H9 (cell line): Measurements from ENCODE around the gene PRDM1. TPM values are rescaled to one million over a fixed set of nuclear protein-coding genes. Genes with fewer than 3 reads are reported as not detected.

Experiments
- DNase-seq: peaks from one replicate; pipeline ENCODE4 v3.0.0-alpha.2; 2017
- H2AFZ ChIP-seq: one replicate; pipeline ENCODE4 v1.6.1; 2013; ENCODE audit warnings: mild to moderate bottlenecking, low read length, control low read depth, moderate library complexity
- H2AK5ac ChIP-seq: 2 replicates; pipeline ENCODE4 v1.6.1; 2013; ENCODE audit warnings: low read length, control low read depth, mixed read lengths; ENCODE audit not compliant: insufficient read length
- H2BK120ac ChIP-seq: one replicate; pipeline ENCODE4 v1.6.1; 2013; ENCODE audit warnings: low read depth, mild to moderate bottlenecking, low read length, control low read depth, inconsistent platforms; ENCODE audit not compliant: poor library complexity, severe bottlenecking
- H2BK12ac ChIP-seq: 2 replicates; pipeline ENCODE4 v1.6.1; 2013; ENCODE audit warnings: low read length, control low read depth, mixed read lengths, low read depth; ENCODE audit not compliant: insufficient read length
- H2BK15ac ChIP-seq: 2 replicates; pipeline ENCODE4 v1.6.1; 2013; ENCODE audit warnings: low read depth, low read length, control low read depth
- H2BK20ac ChIP-seq: one replicate; pipeline ENCODE4 v1.6.1; 2013; ENCODE audit warnings: low read depth, mild to moderate bottlenecking, low read length, control low read depth, inconsistent platforms; ENCODE audit not compliant: poor library complexity, severe bottlenecking
- H2BK5ac ChIP-seq: 2 replicates; pipeline ENCODE4 v1.6.1; 2013; ENCODE audit warnings: low read length, control low read depth, mixed read lengths; ENCODE audit not compliant: insufficient read length
- H3K14ac ChIP-seq: 2 replicates; pipeline ENCODE4 v1.6.1; 2013; ENCODE audit warnings: low read length, control low read depth; ENCODE audit not compliant: insufficient read depth
- H3K18ac ChIP-seq: 2 replicates; pipeline ENCODE4 v1.6.1; 2013; ENCODE audit warnings: low read depth, mild to moderate bottlenecking, mixed read lengths, low read length, control low read depth; ENCODE audit not compliant: insufficient read length
- H3K23ac ChIP-seq: 2 replicates; pipeline ENCODE4 v1.6.1; 2013; ENCODE audit warnings: low read length, control low read depth, mixed read lengths, low read depth; ENCODE audit not compliant: insufficient read length
- H3K23me2 ChIP-seq: 2 replicates; pipeline ENCODE4 v1.6.1; 2013; ENCODE audit warnings: low read depth, mild to moderate bottlenecking, mixed read lengths, low read length, control low read depth; ENCODE audit not compliant: insufficient read length, poor library complexity, severe bottlenecking
- H3K27ac ChIP-seq: 2 replicates; pipeline ENCODE4 v1.5.1; 2013; ENCODE audit warnings: low read length, control low read depth, mixed read lengths, low read depth; ENCODE audit not compliant: insufficient read length
- H3K27me3 ChIP-seq: 2 replicates; pipeline ENCODE4 v1.6.1; 2013; ENCODE audit warnings: low read length, control low read depth, inconsistent platforms; ENCODE audit not compliant: insufficient read depth
- H3K4ac ChIP-seq: 2 replicates; pipeline ENCODE4 v1.6.1; 2013; ENCODE audit warnings: low read depth, mild to moderate bottlenecking, control low read depth, inconsistent platforms, low read length, moderate library complexity
- H3K4me1 ChIP-seq: 2 replicates; pipeline ENCODE4 v1.6.1; 2013; ENCODE audit warnings: low read length, control low read depth, inconsistent platforms; ENCODE audit not compliant: insufficient read depth
- H3K4me2 ChIP-seq: 2 replicates; pipeline ENCODE4 v1.6.1; 2013; ENCODE audit warnings: low read length, control low read depth, mixed read lengths; ENCODE audit not compliant: insufficient read length, insufficient read depth
- H3K56ac ChIP-seq: 2 replicates; pipeline ENCODE4 v1.6.1; 2013; ENCODE audit warnings: low read depth, mild to moderate bottlenecking, mixed read lengths, low read length, control low read depth; ENCODE audit not compliant: insufficient read length
- H3K79me1 ChIP-seq: 2 replicates; pipeline ENCODE4 v1.6.1; 2013; ENCODE audit warnings: low read depth, mild to moderate bottlenecking, moderate library complexity, low read length, control low read depth, inconsistent platforms; ENCODE audit not compliant: insufficient read depth, poor library complexity, severe bottlenecking
- H3K79me2 ChIP-seq: 2 replicates; pipeline ENCODE4 v1.6.1; 2013; ENCODE audit warnings: low read length, control low read depth, inconsistent platforms; ENCODE audit not compliant: insufficient read depth
- H3K9ac ChIP-seq: 2 replicates; pipeline ENCODE4 v1.6.1; 2013; ENCODE audit warnings: low read length, control low read depth, mixed read lengths; ENCODE audit not compliant: insufficient read length; ENCODE audit errors: extremely low read depth
- H3K9me3 ChIP-seq: one replicate; pipeline ENCODE4 v1.6.1; 2013; ENCODE audit warnings: low read depth, low read length, inconsistent platforms; ENCODE audit not compliant: control insufficient read depth
- H3T11ph ChIP-seq: one replicate; pipeline ENCODE4 v1.6.1; 2013; ENCODE audit warnings: mild to moderate bottlenecking, low read length, control low read depth, inconsistent platforms
- H4K20me1 ChIP-seq: one replicate; pipeline ENCODE4 v1.6.1; 2013; ENCODE audit not compliant: control insufficient read depth, insufficient read length, insufficient read depth
- H4K5ac ChIP-seq: 2 replicates; pipeline ENCODE4 v1.6.1; 2013; ENCODE audit warnings: low read depth, mild to moderate bottlenecking, mixed read lengths, low read length, control low read depth; ENCODE audit not compliant: insufficient read length
- H4K8ac ChIP-seq: replicated peaks from 2 replicates; pipeline ENCODE4 v1.6.1; 2013; ENCODE audit warnings: low read length, control low read depth, mixed read lengths, low read depth; ENCODE audit not compliant: insufficient read length
- H4K91ac ChIP-seq: 2 replicates; pipeline ENCODE4 v1.6.1; 2013; ENCODE audit warnings: low read depth, mild to moderate bottlenecking, moderate library complexity, mixed read lengths, low read length, control low read depth; ENCODE audit not compliant: insufficient read length
- H3K27ac Mint-ChIP-seq, 3 experiments: 2 replicates in 2 of 3; 3 replicates in 1 of 3; pipeline ENCODE4 v1.8.0; 2020 to 2021; ENCODE audit warnings: mixed read lengths in 3 of 3, mild to moderate bottlenecking in 1 of 3, moderate library complexity in 1 of 3
- H3K27me3 Mint-ChIP-seq: 2 replicates; pipeline ENCODE4 v1.8.0; 2021; ENCODE audit warnings: low read depth, mild to moderate bottlenecking, moderate library complexity, mixed read lengths
- H3K36me3 Mint-ChIP-seq, 3 experiments: 2 replicates in 2 of 3; 3 replicates in 1 of 3; pipeline ENCODE4 v1.8.0; 2020 to 2021; ENCODE audit warnings: low read depth in 3 of 3, mixed read lengths in 3 of 3; ENCODE audit not compliant: insufficient read depth in 1 of 3
- H3K4me1 Mint-ChIP-seq, 2 experiments: 2 replicates each; pipeline ENCODE4 v1.8.0; 2020; ENCODE audit warnings: mixed read lengths in 2 of 2
- H3K4me3 Mint-ChIP-seq, 2 experiments: 2 replicates in 1 of 2; 3 replicates in 1 of 2; pipeline ENCODE4 v1.8.0; 2020 to 2021; ENCODE audit warnings: mild to moderate bottlenecking in 2 of 2, mixed read lengths in 2 of 2, moderate library complexity in 1 of 2
- H3K9me3 Mint-ChIP-seq, 2 experiments: 2 replicates in 1 of 2; 3 replicates in 1 of 2; pipeline ENCODE4 v1.8.0; 2020; ENCODE audit warnings: mild to moderate bottlenecking in 2 of 2, mixed read lengths in 2 of 2, moderate library complexity in 1 of 2
- WGBS: extraction: QIAGEN DNeasy Blood & Tissue Kit; methylation state at CpG from one replicate; pipeline ENCODE4 v1.1.7; 2013; ENCODE audit warnings: missing lambda C conversion rate, low lambda C conversion rate, mixed read lengths; ENCODE audit not compliant: insufficient read length; ENCODE audit errors: extremely low coverage; 5-methylcytosine and 5-hydroxymethylcytosine counted together
- total RNA-seq: library from RNA; stranded (reverse); gene quantifications from 2 replicates; pipeline ENCODE4 v1.2.1, GENCODE V29; 2021
- TF ChIP-seq, protein P1 (sequence below): fragments of 200-600 bp; sonication (generic); conservative IDR thresholded peaks from 3 replicates; pipeline ENCODE4 v1.8.0; 2021; ENCODE audit warnings: antibody characterized with exemption, mild to moderate bottlenecking

The PRDM1 gene
- total RNA-seq, 1 experiment from 2014 or later: 2.9 TPM

DNA sequence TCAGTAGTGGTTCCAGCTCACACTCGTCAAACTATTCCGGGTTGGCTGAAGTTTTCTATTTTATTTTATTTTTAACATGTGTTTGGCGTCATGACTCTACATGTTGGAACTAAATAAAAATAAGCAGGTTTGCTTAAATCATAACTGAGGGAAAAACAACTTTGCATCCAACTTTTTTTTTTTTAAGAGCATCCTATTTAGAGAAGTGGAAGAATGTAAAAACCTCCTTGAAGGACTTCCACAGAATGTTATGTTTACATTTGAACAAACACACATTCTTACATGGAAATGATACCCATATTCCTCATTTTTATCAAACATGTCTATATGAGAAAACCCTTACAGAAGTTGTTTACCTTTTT is 659 bp downstream of the PRDM1 start:
- H4K20me1 ChIP-seq: no peaks in the 10 kb centered on the region
- Mint-ChIP-seq H3K27me3 (peaks cover 19% of the 10 kb centered on the region), H3K36me3 (no peaks in the 10 kb centered on the region), H3K9me3 (no peaks in the 10 kb centered on the region), H3K4me3 (peak overlapping the region in 1 of 2 experiments; percentile 85; a peak in 1 of 5 replicates), H3K27ac (no peak overlapping the region), H3K4me1 (peaks cover 36 to 40% of the 10 kb centered on the region in 2 experiments)
- no peak overlapping the region for H2BK20ac ChIP-seq
- TF ChIP-seq, protein P1, sequence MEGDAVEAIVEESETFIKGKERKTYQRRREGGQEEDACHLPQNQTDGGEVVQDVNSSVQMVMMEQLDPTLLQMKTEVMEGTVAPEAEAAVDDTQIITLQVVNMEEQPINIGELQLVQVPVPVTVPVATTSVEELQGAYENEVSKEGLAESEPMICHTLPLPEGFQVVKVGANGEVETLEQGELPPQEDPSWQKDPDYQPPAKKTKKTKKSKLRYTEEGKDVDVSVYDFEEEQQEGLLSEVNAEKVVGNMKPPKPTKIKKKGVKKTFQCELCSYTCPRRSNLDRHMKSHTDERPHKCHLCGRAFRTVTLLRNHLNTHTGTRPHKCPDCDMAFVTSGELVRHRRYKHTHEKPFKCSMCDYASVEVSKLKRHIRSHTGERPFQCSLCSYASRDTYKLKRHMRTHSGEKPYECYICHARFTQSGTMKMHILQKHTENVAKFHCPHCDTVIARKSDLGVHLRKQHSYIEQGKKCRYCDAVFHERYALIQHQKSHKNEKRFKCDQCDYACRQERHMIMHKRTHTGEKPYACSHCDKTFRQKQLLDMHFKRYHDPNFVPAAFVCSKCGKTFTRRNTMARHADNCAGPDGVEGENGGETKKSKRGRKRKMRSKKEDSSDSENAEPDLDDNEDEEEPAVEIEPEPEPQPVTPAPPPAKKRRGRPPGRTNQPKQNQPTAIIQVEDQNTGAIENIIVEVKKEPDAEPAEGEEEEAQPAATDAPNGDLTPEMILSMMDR: no peak
- H3T11ph ChIP-seq: no peak overlapping the region
- no peak overlapping the region for H2BK5ac ChIP-seq
- no peak overlapping the region for H2AFZ ChIP-seq
- H3K27ac ChIP-seq: no peak overlapping the region
- H4K5ac ChIP-seq: no peak overlapping the region
- no peak overlapping the region for H3K56ac ChIP-seq
- H3K18ac ChIP-seq: no peak overlapping the region
- no peak overlapping the region for H3K4ac ChIP-seq
- H3K23me2 ChIP-seq: peaks cover 11% of the 10 kb centered on the region
- no peak for DNase-seq
- peak overlapping the region; percentile 61 for H3K4me2 ChIP-seq
- WGBS: no CpG with 5 or more reads among the region's 3 CpGs
- H2BK15ac ChIP-seq: no peak overlapping the region
- H3K79me1 ChIP-seq: no peaks in the 10 kb centered on the region
- no peaks in the 10 kb centered on the region for H3K9me3 ChIP-seq
- H3K14ac ChIP-seq: no peak overlapping the region
- H2BK120ac ChIP-seq: no peak overlapping the region
- H3K23ac ChIP-seq: no peak overlapping the region
- peaks cover 3% of the 10 kb centered on the region; the same call in 1 of the 2 replicates for H3K4me1 ChIP-seq
- no peak overlapping the region for H4K8ac ChIP-seq
- no peaks in the 10 kb centered on the region for H3K79me2 ChIP-seq
- no peak overlapping the region for H4K91ac ChIP-seq
- H2AK5ac ChIP-seq: no peak overlapping the region
- H3K9ac ChIP-seq: no peak overlapping the region
- H3K27me3 ChIP-seq: no peaks in the 10 kb centered on the region; the same call in 1 of the 2 replicates
- H2BK12ac ChIP-seq: no peak overlapping the region
